Ovary (tissue), 9 donors: ENCODE measurements around the gene CDSN. TPM values are rescaled to one million over a fixed set of nuclear protein-coding genes. Genes with fewer than 3 reads are reported as not detected.

Experiments
- DNase-seq, 5 donors: peaks; one replicate each; pipeline ENCODE4 v3.0.0-alpha.2; 2019 to 2020
- H3K27ac ChIP-seq, 2 donors: fragments of 200-600 bp; one replicate each; pipeline versions ENCODE4 v1.5.1 to v1.8.0; 2019 to 2022
- H3K27me3 ChIP-seq: fragments of 200-600 bp; one replicate; pipeline ENCODE4 v1.8.0; 2022
- H3K36me3 ChIP-seq: fragments of 200-600 bp; sonication (generic); one replicate; pipeline ENCODE4 v1.5.1; 2019
- H3K4me1 ChIP-seq: one replicate; pipeline ENCODE4 v1.8.1; 2013; ENCODE audit warnings: mild to moderate bottlenecking, moderate library complexity; ENCODE audit not compliant: insufficient read depth
- H3K4me3 ChIP-seq: fragments of 200-600 bp; sonication (generic); one replicate; pipeline ENCODE4 v1.5.1; 2017
- H3K9me3 ChIP-seq, 2 donors: fragments of 200-600 bp in 1 of 2; sonication (generic) in 1 of 2; one replicate each; pipeline versions ENCODE4 v1.5.1 to v1.8.1; 2013 to 2019; ENCODE audit warnings: mild to moderate bottlenecking in 1 of 2, moderate library complexity in 1 of 2
- CTCF ChIP-seq, 3 donors: fragments of 450-650 bp in 2 of 3; fragments of 200-600 bp in 1 of 3; IDR thresholded peaks; one replicate each; pipeline versions ENCODE4 v1.5.1 to v1.8.0; 2016 to 2022; ENCODE audit warnings: antibody characterized with exemption in 3 of 3, mild to moderate bottlenecking in 1 of 3
- EP300 ChIP-seq: sonication (generic); formaldehyde crosslinking; IDR thresholded peaks from one replicate; pipeline ENCODE4 v1.6.1; 2017; ENCODE audit warnings: antibody characterized with exemption
- POLR2A ChIP-seq: fragments of 450-650 bp; IDR thresholded peaks from one replicate; pipeline ENCODE4 v1.6.1; 2017; ENCODE audit warnings: antibody characterized with exemption, mild to moderate bottlenecking, moderate library complexity
- WGBS, 3 donors: extraction: QIAGEN DNeasy Blood & Tissue Kit in 1 of 3; methylation state at CpG; one replicate each; pipeline versions ENCODE4 v1.1.5 to v1.1.7; 2013 to 2017; 5-methylcytosine and 5-hydroxymethylcytosine counted together
- intact Hi-C, 4 donors: fragments of 100-400 bp; cut with DNase I; formaldehyde crosslinking; loops; one replicate each; pipeline versions ENCODE4 v1.11.0 to v1.15.1; 2022 to 2023
- polyA plus RNA-seq, 2 donors: library from polyadenylated mRNA; stranded (reverse); fragments of 200-250 nt in 1 of 2; fragments of 350-450 nt in 1 of 2; fragmentation: Illumina TruSeq in 1 of 2; extraction: RNeasy Lipid Tissue Mini Kit (QIAGEN cat#74804) in 1 of 2; gene quantifications; one replicate each; pipeline ENCODE4 v1.2.3, GENCODE V29; 2013 to 2014
- total RNA-seq, 7 donors: library from RNA; depleted of rRNA in 2 of 7; stranded (reverse); fragments of >200 nt in 2 of 7; fragmentation: NEBNext Ultra II Directional in 3 of 7; extraction: Animal tissue kit (Norgen Biotek cat#: 25700) in 3 of 7; gene quantifications; one replicate each; pipeline versions ENCODE4 v1.1.0 to v1.2.4, GENCODE V29; 2016 to 2023
- donor health status: DM: no; HTN: no; CAD: no; lungs with moderate emphysema.
- donor health status: DM: no; HTN: no; CAD: no.
- donor health status: Bipolar disorder and iron deficiency.
- donor health status: DM: yes; HTN: yes; CAD: no.
- donor health status: DM: no; HTN: no; CAD: no.
- donor health status: DM: yes; HTN: yes; CAD: no.

CDSN gene
- total and polyA plus RNA-seq, 9 donors: 0.05 to 0.34 TPM; not detected in 7

GRCh38 chr6:31131595-31131994 lies 11.3 kb upstream of the CDSN start:
- no peak for TF ChIP-seq POLR2A
- no peak for TF ChIP-seq CTCF (IDR thresholded peaks at IDR 0.05)
- TF ChIP-seq EP300: no peak
- Histone ChIP-seq H3K9me3 (no peaks in the 10 kb centered on the region), H3K27me3 (no peaks in the 10 kb centered on the region), H3K4me3 (no peak overlapping the region), H3K27ac (no peak overlapping the region), H3K36me3 (no peaks in the 10 kb centered on the region), H3K4me1 (no peaks in the 10 kb centered on the region)
- no peak for DNase-seq
- intact Hi-C loops: no loop called here
- 69 to 92% (median 85%) methylated on average over 3 of the region's 3 CpGs for WGBS, 3 donors

GRCh38 chr6:31130751-31131150 lies 10.5 kb upstream of the CDSN start:
- DNase-seq: no peak
- TF ChIP-seq POLR2A (no peak), CTCF (IDR thresholded peaks at IDR 0.05) (no peak), EP300 (no peak)
- no peaks in the 10 kb centered on the region for H3K36me3 ChIP-seq
- no peaks in the 10 kb centered on the region for H3K4me1 ChIP-seq
- no peak overlapping the region for H3K27ac ChIP-seq
- 89 to 94% (median 93%) methylated on average over 3 of the region's 3 CpGs for WGBS, 3 donors
- H3K4me3 ChIP-seq: no peak overlapping the region
- no peaks in the 10 kb centered on the region for H3K27me3 ChIP-seq
- intact Hi-C loops: no loop called here
- H3K9me3 ChIP-seq: no peaks in the 10 kb centered on the region

GRCh38 chr6:31129130-31129529 lies 8.9 kb upstream of the CDSN start:
- WGBS, 3 donors: 48 to 75% (median 54%) methylated on average over 4 of the region's 4 CpGs
- Histone ChIP-seq H3K4me1 (no peaks in the 10 kb centered on the region), H3K4me3 (no peak overlapping the region), H3K9me3 (no peaks in the 10 kb centered on the region), H3K36me3 (no peaks in the 10 kb centered on the region), H3K27ac (no peak overlapping the region), H3K27me3 (no peaks in the 10 kb centered on the region)
- TF ChIP-seq CTCF (IDR thresholded peaks at IDR 0.05) (no peak), EP300 (no peak), POLR2A (no peak)
- intact Hi-C loops: no loop called here
- DNase-seq: no peak

- H3K4me3 ChIP-seq: no peak overlapping the region
- 6 to 11% (median 7%) methylated on average over 8 of the region's 8 CpGs for WGBS, 3 donors
- no peaks in the 10 kb centered on the region for H3K9me3 ChIP-seq
- H3K27me3 ChIP-seq: no peaks in the 10 kb centered on the region
- H3K27ac ChIP-seq: no peak overlapping the region
- intact Hi-C loops: no loop called here
- peaks cover 2% of the 10 kb centered on the region for H3K4me1 ChIP-seq
- DNase-seq: peak; percentile 45 to 71 (median 68)
- no peak for TF ChIP-seq EP300
- TF ChIP-seq CTCF (IDR thresholded peaks at IDR 0.05): peak; percentile 43 to 72 (median 47)
- H3K36me3 ChIP-seq: no peaks in the 10 kb centered on the region
Observed at GRCh38 chr6:31128093-31128676, 7.9 kb upstream of the CDSN start.
